Activated CD8-positive, alpha-beta memory T cell treated with anti-CD3 and anti-CD28 coated beads, Interleukin-2, amount 10 ng/mL, durations not matched to agents 7 days and 5 days (primary cell): ENCODE data around the gene DACT2. TPM values are rescaled to one million over a fixed set of nuclear protein-coding genes. Genes with fewer than 3 reads are reported as not detected.

ENCODE experiments used
- ATAC-seq: fragments of 150-1000 bp; cut with Tn5 transposase; one replicate; pipeline ENCODE4 v1.10.0; 2021; ENCODE audit warnings: moderate library complexity
- CTCF ChIA-PET: fragments of 350-600 bp; sonication (Branson Sonifier 250); formaldehyde crosslinking; loops from one replicate; lab custom pipeline; 2021; ENCODE audit warnings: antibody characterized with exemption; lab: Charles Lee
- DNase-seq: peaks from one replicate; pipeline ENCODE4 v3.0.0-alpha.2; 2020
- H3K27ac Mint-ChIP-seq: one replicate; pipeline ENCODE4 v1.8.0; 2021; ENCODE audit warnings: mild to moderate bottlenecking, mixed read lengths
- H3K27me3 Mint-ChIP-seq: one replicate; pipeline ENCODE4 v1.8.0; 2021; ENCODE audit warnings: mixed read lengths
- H3K36me3 Mint-ChIP-seq: one replicate; pipeline ENCODE4 v1.8.0; 2021; ENCODE audit warnings: mild to moderate bottlenecking, mixed read lengths
- H3K4me1 Mint-ChIP-seq: one replicate; pipeline ENCODE4 v1.8.0; 2021; ENCODE audit warnings: mixed read lengths
- H3K4me3 Mint-ChIP-seq: one replicate; pipeline ENCODE4 v1.8.0; 2021; ENCODE audit warnings: mild to moderate bottlenecking, moderate library complexity, mixed read lengths
- H3K9me3 Mint-ChIP-seq: one replicate; pipeline ENCODE4 v1.8.0; 2022; ENCODE audit warnings: low read depth, mixed read lengths
- total RNA-seq, 2 experiments: library from RNA; stranded (reverse); gene quantifications; one replicate each; pipeline ENCODE4 v1.2.3, GENCODE V29; 2021

The DACT2 gene
- total RNA-seq, 2 experiments from 2014 or later, result 0.91 TPM; not detected in 1

GRCh38 chr6:168260420-168260987 is 59.1 kb downstream of the DACT2 start:
- Mint-ChIP-seq H3K36me3 (no peaks in the 10 kb centered on the region), H3K4me3 (no peak overlapping the region), H3K4me1 (no peaks in the 10 kb centered on the region), H3K27me3 (no peaks in the 10 kb centered on the region), H3K27ac (no peak overlapping the region), H3K9me3 (no peaks in the 10 kb centered on the region)
- ATAC-seq, result no peak
- CTCF ChIA-PET, result no interaction called here
- DNase-seq, result no peak

GRCh38 chr6:168258795-168259194 is 60.8 kb downstream of the DACT2 start:
- H3K9me3 Mint-ChIP-seq, result no peaks in the 10 kb centered on the region
- ATAC-seq (no peak), DNase-seq (no peak)
- H3K27me3 Mint-ChIP-seq, result no peaks in the 10 kb centered on the region
- H3K27ac Mint-ChIP-seq, result no peak overlapping the region
- H3K4me1 Mint-ChIP-seq, result no peaks in the 10 kb centered on the region
- CTCF ChIA-PET, result no interaction called here
- H3K4me3 Mint-ChIP-seq, result no peak overlapping the region
- no peaks in the 10 kb centered on the region for H3K36me3 Mint-ChIP-seq

- Mint-ChIP-seq H3K9me3 (no peaks in the 10 kb centered on the region), H3K4me3 (no peak overlapping the region), H3K27me3 (no peaks in the 10 kb centered on the region), H3K4me1 (no peaks in the 10 kb centered on the region), H3K36me3 (no peaks in the 10 kb centered on the region), H3K27ac (no peak overlapping the region)
- CTCF ChIA-PET, result no interaction called here
- no peak for ATAC-seq
- DNase-seq, result no peak
These were observed 62.6 kb downstream of the DACT2 start for GRCh38 chr6:168256940-168257339.

Other genes starting within 250 kb of the DACT2 start
- not detected for gene FRMD1, start 240.6 kb downstream of the DACT2 start, total RNA-seq
- gene SMOC2, start 121.4 kb upstream of the DACT2 start, total RNA-seq, result not detected